HG03342 (cell line): ENCODE measurements around the gene CAMKK1.
A peak's percentile ranks its signal among the peaks of the same experiment; 100 is the strongest.

Source experiments
- ATAC-seq: cut with Tn5 transposase; IDR thresholded peaks from one replicate; pipeline ENCODE4 v1.9.1; 2021; ENCODE audit warnings: mild to moderate bottlenecking, moderate library complexity; ENCODE audit not compliant: unreplicated experiment

The CAMKK1 gene

DNA sequence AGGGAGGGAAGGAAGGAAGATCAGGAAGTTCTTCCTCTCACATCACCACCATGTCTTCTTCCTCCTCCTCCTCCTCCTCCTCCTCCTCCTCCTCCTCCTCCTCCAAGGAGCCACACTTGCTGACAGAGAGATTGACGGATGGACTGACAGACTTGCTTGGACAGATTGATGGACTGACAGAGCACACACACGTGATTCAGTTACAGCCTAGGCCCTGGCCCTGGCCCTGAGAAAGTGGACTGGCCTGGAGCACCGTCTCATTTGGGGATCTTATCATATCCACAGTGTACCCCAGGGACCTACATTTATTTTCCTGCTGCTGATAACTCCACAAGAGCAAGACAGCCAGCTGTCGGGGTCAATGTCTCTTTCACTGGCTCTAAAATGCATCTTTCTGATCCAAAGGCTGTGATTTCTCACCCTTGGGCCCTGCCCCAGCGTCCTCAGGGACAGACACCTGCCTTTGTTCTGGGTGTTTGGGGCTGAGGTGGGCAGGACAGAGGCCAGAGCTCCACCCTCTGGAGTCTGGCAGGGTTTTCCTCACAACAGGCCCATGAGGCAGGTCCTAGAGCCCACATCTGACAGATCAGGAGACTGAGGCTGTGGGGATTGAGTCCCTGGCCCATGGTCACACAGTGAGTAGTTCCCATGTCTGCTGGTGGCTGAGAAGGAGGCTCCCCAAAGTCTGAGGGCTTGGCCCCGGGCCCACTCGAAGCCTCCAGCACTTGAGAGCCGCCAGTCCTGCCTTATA, 25.7 kb upstream of the CAMKK1 start:
- ATAC-seq: no peak

DNA sequence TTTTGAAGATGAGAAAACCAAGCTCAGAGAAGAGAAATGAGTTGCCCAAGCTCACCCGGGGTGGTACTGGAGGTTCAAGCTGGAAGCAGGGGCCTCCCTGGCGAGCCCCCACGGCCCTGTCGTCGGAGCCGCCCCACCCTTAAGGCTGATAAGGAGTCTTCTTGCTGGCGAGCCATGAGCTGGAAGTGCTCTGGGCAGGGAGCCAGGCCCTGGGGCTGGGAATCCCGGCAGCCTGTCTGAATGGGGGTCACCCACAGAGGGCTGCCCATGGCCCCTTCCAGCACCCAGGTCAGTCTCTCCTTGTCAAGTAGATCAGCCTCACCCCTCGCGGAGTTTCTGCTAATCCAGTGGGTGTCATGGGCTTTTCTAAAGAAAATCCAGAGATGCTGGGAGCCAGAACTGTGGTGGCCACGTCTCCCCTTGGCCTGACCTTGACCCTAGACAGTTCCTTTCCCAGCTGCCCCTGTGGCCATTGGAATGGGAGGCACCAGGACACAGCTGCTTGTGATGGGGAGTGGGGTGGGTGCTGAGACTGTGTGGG, 24.6 kb upstream of the CAMKK1 start:
- ATAC-seq: no peak

DNA sequence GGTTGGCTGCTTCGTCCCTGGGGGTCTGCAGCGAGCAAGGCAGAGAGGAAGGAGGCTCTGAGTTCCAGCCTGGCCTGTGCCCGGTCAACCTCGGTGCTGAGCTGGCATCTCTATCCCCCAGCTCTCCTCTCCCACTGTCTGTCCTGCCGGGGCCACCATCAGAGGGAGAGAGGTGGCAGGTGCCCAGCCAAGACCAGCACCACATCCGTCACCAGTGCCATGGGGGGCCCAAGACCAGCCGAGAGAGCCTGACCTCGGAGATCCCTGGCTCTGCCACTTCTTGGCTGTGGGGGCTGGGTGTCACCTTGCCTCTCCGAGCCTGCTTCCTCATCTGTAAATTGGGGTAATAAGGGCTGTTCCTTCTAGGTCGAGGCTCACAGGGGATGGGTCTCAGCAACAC, 24.0 kb upstream of the CAMKK1 start:
- ATAC-seq: no peak

DNA sequence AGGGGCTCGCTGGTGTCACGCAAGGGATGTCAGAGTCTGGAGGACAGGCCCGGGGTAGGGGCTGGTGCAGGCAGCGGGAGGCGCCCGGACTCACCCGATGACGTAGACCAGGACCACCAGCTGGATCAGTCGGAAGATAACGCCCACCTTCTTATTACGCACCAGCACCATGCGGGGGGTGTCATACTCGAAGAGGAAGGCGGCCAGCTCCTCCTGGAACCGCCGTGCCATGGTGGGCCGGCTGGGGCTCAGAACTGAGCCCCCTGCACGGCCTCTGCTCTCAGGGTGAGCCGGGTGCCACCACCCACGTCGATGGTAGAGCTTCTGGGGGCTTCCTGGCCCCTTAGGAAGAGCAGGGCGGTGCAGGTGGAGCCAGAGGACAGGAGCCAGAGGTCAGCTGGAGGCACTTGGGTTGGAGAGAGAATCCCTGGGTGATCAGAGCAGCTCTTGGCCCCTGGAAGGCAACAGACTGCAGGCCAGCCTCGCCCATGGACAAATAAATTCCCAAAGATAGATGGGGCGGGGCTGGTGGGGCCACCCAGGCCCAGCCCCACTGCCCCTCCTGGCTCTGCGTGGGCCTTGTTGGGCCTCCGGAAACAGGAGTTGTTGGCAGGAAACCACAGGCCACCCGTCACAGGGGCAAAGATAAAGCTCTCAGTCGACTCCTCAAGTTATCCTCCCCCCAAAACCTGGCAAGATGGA, 23.3 kb upstream of the CAMKK1 start, which contains the start of gene P2RX1:
TSS of gene P2RX1 (minus strand) at position 471 of the 702 bp plus-strand sequence. CDS start at position 231, 240 bp downstream.
- no peak for ATAC-seq

DNA sequence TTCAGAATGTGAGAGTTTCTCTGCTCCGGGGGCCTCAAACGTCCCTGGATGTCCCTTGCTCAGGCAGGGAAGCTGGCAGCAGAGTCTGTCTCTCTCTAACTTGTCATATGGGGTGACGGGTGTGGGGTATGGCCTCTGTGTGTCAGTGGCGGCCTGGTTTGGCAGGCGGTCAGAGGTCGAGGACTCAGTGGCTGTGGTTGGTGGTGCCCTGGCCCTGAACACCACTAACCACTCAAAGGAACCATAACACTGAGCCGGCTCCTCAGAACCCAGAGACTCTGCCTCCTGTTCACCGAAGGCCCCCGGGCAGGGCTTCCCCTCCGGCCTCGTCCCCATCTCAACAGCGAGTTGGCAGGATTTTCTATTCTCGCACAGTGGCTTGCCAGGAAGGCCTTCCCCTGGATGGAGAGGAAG, 22.7 kb upstream of the CAMKK1 start:
- ATAC-seq: no peak

DNA sequence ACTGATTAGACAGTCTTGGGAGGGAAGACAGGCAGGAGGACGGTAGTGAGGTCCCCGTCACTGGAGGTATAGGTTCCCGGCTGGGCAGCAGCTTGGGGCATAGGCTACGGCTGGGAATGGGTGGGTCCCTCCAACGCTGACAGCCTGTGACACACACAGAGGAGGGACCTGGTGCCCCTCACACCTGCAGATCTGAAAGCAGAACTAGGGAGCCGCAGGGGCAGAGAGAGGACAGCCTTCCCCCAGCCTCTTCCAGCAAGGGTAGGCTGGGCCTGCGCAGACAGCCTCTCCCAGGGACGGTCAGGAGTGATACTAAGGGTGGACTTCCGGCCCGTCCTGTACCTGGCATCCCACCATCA, 21.4 kb upstream of the CAMKK1 start:
- ATAC-seq: peak; percentile 48

DNA sequence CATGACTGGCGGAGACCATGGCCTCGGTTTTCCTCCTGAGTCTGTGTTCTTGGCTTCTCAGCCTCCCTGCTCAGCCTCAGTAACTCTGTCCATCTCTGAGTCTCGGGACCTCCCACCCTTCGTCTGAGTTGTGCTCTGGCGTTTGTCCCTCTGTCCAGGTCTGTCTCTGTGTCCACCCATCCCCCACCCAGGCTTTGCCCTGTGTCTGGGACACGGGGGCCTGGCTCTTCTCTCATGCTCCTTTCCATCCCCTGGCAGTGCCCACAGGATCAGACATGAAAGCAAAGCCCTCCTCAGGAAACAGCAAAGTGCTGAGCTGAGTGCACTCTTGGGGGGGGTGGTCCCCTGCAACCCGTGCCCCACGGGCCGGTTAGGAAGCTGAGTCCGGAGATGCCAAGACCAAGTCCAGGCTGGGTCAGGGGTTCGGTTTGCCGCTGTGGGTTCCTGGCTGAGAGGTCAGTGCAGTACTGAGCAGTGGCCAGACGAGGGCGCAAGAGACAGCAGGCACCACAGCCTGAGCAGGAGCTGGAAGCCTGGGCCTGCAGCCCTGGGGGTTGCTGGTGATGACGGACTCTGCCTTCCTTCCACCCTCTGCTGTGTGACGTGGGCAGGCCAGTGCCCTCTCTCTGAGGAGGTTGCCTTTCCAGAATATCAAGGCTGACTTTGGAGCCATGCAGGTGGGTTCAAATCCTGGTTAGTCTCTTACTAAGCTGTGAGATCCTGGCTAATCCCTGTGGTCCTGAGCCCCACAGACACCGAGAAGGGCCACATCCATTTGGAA, 20.9 kb upstream of the CAMKK1 start:
- ATAC-seq: peak; percentile 39

DNA sequence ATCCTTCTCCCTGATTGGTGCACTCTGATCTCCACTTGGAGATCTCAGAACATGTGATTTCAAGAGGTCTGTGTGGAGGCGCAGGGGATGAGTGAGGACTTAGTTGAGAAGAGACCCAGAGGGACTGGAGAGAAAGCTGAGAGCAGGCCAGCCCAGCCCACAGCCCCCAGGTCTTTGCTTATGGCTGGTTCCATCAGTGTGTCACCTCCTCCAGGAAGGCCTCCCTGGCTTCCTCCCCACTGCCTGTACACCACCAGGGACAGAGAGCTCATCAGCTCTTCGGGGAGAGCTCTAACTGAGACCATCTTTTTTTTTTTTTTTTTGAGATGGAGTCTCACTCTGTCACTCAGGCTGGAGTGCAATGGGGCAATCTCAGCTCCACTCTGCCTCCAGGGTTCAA, 20.0 kb upstream of the CAMKK1 start:
- ATAC-seq: no peak

DNA sequence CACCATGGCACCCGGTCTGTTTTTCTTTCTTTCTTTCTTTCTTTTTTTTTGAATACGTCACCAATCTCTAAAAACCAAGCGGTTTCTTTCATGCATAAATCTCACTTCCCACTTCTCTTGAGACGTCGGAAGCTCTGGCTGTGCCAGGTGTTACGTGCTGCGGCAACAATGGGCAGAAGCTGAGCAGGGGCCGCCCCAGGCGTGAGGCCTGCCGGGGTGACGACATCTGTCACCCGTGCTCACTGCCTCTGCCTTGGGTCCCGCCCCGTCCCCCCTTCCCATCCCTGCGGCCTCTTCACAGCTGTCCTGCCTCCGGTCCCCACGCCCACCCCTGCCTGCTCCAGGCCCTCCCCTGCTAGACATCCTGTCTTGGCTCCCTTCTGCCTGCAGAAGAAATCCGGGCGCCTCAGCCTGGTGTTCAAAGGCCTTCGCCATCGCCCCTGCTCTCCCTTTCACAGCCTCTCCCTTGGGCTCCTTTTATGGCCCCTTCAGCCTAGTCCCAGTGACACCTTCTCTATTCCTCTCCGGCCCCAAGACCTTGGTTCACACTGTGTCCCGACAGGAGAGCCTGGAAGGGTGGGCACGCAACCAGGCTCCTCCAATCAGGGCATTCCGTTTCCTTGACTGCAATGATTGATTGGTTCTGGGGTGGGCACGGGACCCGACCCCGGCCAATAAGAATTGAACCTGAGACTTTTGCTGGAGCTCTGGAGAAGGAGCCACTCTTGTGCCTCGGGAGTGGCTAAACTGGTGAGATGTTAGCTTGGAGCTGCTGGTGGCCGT, 18.6 kb upstream of the CAMKK1 start:
- ATAC-seq: peak; percentile 71

DNA sequence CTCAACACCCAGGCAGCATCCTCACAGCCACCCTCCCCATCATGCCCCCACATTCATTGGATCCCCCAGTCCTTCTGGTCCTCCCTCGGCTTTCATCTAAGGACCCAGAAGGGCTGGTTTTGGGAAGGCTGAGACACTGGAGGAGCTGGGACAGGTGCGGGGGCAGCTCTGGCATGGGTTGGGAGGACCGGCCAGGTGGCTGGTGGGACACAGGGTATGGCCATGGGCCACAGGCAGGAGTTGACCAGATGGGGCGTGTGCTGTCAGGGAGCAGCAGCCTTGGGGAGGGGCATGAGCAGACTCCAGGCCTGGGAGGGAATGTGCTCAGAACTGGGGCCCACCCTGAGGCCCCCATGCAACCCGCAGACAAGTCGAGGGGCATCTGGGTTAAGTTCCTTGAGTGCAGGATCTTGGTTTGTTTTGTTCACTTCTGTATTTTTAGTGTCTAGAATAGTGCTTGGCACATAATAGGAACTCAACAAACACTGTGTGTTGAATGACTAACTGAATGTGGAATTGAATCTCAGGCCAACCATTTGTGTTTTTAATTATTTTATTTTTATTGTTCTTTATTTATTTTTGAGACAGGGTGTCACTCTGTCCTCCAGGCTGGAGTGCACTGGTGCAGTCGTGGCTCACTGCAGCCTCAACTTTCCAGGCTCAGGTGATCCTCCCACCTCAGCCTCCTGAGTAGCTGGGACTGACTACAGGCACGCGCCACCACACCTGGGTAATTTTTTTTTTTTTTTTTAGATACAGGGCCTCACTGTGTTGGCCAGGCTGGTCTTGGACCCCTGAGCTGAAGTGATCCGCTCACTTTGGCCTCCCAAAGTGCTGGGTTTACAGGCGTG, 17.8 kb upstream of the CAMKK1 start:
- ATAC-seq: no peak

DNA sequence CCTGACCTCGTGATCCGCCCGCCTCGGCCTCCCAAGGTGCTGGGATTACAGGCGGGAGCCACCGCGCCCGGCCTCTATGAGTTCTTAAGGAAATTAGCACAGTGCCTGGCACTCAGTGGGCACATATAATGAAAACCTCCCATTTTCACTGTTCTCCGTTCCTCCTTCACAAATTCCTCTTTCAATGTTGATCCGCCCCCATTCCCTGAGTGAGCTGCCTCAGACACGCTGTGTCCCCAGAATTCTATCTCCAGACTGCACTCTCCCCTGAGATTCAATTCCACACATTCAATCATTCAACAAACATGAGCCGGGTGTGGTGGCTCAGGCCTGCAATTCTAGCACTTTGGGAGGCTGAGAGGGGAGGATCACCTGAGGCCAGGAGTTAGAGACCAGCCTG, 16.4 kb upstream of the CAMKK1 start:
- ATAC-seq: no peak

DNA sequence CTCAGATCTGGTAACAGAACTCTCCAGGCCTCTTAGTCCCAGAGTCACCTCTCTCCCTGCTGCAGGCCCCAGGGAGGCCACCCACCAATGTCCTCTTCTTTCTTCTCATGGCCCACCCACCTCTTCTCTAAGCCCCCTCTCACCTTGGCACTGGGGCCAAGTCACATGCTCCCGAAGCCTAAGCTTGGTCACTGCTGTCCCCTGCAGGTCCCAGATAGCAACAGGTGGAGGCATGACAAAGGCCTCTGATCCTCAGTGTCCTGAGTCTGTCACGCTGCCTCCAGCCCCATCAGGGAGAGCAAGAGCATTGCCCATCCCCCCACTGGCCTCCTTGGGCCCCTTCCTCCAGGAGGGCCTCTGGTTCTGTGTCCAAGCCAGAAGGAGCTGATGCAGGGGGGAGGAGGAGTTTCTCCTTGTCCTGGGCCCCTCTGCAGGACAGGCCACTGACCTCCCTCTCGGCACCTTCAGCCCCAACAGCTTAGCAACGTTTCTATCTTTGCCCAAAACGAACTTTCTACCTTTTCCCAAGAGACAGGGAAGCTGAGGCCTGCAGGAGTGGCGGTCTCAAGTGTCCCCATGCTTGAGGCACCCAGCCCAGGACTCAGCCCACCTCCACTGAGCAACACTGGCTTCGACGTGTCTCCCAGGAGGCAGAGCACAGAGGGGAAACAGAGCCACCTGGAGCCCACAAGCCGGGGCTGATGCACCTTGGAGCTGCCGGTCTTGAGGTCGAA, 14.8 kb upstream of the CAMKK1 start:
- no peak for ATAC-seq

DNA sequence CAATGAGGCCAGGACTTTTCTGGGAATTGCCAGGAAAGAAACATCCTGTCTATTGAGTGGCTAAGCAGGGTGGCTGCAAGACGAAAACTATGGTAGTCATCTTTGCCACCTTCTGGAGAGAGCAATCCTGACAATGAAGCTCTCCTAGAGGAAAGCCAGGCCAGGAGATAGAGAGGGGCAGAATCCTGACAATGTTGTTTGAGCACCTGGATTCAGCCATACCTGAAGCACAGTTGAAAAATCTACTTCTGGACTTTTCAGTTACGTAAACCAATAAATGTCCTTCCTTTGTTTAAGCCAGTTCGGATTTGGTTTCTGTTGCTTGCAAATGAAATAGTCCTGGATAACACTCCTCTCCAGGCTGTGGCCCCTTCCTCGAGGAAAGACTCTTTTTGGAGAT, 14.0 kb upstream of the CAMKK1 start:
- no peak for ATAC-seq

DNA sequence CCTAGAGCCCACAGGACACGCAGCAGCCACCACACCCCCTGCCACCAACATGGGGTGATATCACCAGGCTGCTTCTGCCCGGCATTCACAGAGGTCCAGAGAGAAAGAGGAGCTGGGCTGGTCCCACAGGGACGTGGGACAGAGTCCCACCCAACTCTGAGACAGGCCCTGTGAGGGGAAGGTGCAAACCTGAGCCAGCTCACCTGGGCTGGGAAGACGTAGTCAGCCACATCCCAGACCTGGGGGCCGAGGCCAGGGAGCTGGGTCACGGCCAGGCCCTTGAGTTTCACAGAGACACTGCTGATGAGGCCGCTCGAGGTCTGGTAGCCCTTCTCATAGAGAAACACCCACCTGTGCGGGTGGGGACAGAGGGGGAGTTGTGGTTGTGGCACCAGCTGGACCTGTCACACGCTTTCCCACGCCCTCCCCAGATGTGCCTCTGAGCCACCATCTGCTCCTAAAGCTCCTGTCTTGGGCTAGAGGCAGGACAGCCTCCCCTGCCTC, 12.2 kb upstream of the CAMKK1 start:
- peak; percentile 44 for ATAC-seq

DNA sequence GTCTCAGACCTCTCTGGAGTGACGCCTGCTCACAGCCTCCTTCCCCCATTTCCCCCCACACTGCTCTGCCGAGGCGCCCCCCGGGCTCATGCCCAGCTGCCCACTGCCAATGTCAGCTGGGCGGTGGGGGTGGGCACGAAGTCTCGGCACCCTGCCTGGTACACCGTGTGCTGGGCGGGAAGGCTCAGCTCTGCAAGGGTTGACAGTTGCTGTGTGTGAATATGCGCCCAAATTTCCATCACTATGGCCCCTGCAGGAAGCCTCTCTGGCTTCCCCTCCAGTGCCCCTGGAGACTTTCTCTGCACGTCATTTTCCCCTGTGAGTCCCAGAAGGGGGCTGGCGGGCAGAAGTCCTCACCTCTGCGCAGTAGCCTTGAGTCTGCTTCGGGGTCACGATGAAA, 11.6 kb upstream of the CAMKK1 start:
- ATAC-seq: no peak

DNA sequence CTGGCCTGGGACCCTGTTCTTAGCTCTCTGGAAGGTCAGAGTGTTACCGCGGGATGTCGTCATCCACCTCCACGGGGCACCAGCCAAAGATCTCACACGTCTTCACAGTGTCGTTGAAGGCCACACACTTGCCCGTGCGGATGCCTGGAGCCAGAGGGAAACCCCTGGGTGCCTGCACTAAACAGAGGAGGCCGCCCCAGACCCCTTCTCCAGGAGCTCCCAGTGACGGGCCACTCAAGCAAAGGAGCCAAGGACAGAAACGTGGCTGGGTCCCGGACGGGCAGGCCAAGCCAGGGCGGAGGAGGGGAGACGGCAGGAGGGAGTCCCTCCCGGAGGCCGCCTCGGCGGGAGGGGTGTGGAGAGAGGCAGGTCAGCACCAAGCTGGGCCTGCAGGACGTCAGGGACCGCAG, 11.0 kb upstream of the CAMKK1 start:
- no peak for ATAC-seq

DNA sequence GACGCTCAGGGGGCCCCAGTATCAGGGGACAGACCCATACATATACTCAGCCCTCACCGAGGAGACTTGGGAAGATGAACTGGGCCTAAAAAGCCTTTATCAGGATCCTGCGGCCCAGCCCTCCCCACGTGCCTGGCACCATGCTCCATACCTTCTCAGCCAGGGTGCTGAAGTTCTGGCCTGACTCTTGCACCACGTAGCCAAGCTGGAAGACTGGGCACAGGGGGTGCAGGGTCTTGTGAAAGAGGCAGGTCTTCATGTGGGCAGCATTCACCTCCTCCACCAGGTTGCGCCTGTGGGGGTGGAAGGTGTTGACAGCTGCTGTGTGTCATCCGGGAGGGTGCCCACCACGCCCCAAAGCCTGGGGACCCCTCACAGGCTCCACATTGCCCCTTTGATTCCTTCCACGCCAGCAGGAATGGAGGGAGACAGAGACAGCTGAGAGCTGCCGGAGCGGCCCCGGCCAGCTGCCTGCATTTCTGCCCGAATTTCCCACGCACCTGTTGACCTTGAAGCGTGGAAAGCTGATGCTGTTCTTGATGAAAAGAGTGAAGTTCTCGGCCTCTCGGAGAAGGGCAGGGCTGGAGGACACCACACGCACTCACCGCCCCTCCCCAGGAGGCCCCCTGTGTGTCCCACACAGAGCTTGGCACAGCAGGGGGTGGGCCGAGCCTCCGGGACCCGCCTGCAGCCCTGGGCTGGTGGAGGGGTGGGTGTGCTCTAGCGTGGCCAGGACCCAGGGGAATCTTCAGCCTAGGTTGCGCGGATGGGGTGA, 10.4 kb upstream of the CAMKK1 start:
- no peak for ATAC-seq

DNA sequence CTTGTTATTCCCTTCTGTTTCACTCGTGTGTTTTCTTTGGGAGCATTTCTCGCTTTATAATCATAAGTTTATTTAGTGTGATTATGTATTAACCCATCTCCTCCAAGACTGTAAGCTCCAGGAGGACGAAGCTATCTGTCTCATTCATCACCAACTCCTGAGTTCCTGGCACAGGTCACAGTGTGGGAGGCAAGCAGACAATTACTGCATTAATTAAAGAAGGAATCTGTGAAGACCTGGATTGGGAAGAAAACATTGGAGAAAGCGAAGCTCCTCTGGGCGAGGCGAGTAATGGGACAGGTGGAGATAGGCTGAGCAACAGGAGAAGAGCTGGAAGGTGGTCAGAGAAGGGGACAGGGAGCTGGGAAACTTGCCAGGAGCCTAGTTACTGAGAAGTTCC, 7.8 kb upstream of the CAMKK1 start:
- no peak for ATAC-seq
